ENCODE measurements around the gene ANXA11.

GRCh38 chr10:80170026-80170425 is 35.3 kb downstream of the ANXA11 start:
- TF ChIP-seq POLR2A (IDR thresholded peaks at IDR 0.05), result no peak
- TF ChIP-seq, protein P1, sequence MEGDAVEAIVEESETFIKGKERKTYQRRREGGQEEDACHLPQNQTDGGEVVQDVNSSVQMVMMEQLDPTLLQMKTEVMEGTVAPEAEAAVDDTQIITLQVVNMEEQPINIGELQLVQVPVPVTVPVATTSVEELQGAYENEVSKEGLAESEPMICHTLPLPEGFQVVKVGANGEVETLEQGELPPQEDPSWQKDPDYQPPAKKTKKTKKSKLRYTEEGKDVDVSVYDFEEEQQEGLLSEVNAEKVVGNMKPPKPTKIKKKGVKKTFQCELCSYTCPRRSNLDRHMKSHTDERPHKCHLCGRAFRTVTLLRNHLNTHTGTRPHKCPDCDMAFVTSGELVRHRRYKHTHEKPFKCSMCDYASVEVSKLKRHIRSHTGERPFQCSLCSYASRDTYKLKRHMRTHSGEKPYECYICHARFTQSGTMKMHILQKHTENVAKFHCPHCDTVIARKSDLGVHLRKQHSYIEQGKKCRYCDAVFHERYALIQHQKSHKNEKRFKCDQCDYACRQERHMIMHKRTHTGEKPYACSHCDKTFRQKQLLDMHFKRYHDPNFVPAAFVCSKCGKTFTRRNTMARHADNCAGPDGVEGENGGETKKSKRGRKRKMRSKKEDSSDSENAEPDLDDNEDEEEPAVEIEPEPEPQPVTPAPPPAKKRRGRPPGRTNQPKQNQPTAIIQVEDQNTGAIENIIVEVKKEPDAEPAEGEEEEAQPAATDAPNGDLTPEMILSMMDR (IDR thresholded peaks at IDR 0.05), result no peak

Measured in prostate gland (tissue), 2 donors.